ENCODE measurements around the gene ROBO2. TPM values are rescaled to one million over a fixed set of nuclear protein-coding genes. Genes with fewer than 3 reads are reported as not detected.

ROBO2 gene
- total and polyA plus RNA-seq, 10 of the 15 experiments (the other 5 are each of a cell fraction or from before 2014, with no cell fraction given) = 0.22 to 2.5 (median 0.81) TPM

GRCh38 chr3:77039606-77040171 lies at the start of gene ROBO2 (continued):
- TF ChIP-seq CUX1 (IDR thresholded peaks at IDR 0.05; ENCODE audit: insufficient replicate concordance, low read depth, low read length) (no peak), EP300 (IDR thresholded peaks at IDR 0.05; ENCODE audit: borderline replicate concordance in 1 of 2, control insufficient read depth in 1 of 2, low read depth in 2 of 2, low read length in 2 of 2) (no peak), FOS (IDR thresholded peaks at IDR 0.05; ENCODE audit: borderline replicate concordance, extremely low read depth, insufficient read length) (no peak), RBBP5 (conservative IDR thresholded peaks at IDR 0.05) (no peak), CHD2 (IDR thresholded peaks at IDR 0.05; ENCODE audit: borderline replicate concordance, low read depth, low read length) (no peak), E2F4 (IDR thresholded peaks at IDR 0.05; ENCODE audit: low read depth, low read length) (no peak), CREM (IDR thresholded peaks at IDR 0.05; ENCODE audit: low read depth) (no peak)

Data from GM12878 (cell line).